Naive thymus-derived CD4-positive, alpha-beta T cell (primary cell): ENCODE data around the gene PCDHGA5. TPM values are rescaled to one million over a fixed set of nuclear protein-coding genes. Genes with fewer than 3 reads are reported as not detected.
"Not testable (repeated sequence)": the region's sequence is repeated elsewhere in the genome, so short reads cannot be mapped to it uniquely, and the experiment has no call there.

Experiments used
- ATAC-seq: fragments of 150-1000 bp; cut with Tn5 transposase; 2 replicates; pipeline ENCODE4 v1.10.0; 2021; ENCODE audit warnings: mild to moderate bottlenecking, moderate library complexity
- CTCF ChIA-PET: fragments of 350-600 bp; sonication (Branson Sonifier 250); formaldehyde crosslinking; loops from one replicate; lab custom pipeline; 2021; ENCODE audit warnings: antibody characterized with exemption; lab: Charles Lee
- POLR2A ChIA-PET: fragments of 350-600 bp; sonication (Branson Sonifier 250); formaldehyde crosslinking; loops from one replicate; lab custom pipeline; 2021; ENCODE audit warnings: antibody characterized with exemption, inconsistent platforms; lab: Charles Lee
- DNase-seq, 9 donors: peaks; one replicate each; pipeline versions ENCODE4 v3.0.0 to v3.0.0-alpha.2; 2020 to 2022; ENCODE audit warnings: mixed read lengths in 1 of 9
- H3K27ac ChIP-seq: one replicate; pipeline ENCODE4 v1.7.0; 2013; ENCODE audit warnings: mild to moderate bottlenecking, low read depth, low read length, moderate library complexity
- H3K27me3 ChIP-seq, 2 donors: one replicate each; pipeline ENCODE4 v1.7.0; 2013; ENCODE audit warnings: low read length in 2 of 2, mild to moderate bottlenecking in 2 of 2, moderate library complexity in 2 of 2; ENCODE audit not compliant: control insufficient read depth in 2 of 2, insufficient read depth in 2 of 2
- H3K36me3 ChIP-seq, 3 experiments: 1 replicate in 2 of 3; 2 replicates in 1 of 3; pipeline ENCODE4 v1.7.0; 2013; ENCODE audit warnings: low read length in 3 of 3, mild to moderate bottlenecking in 3 of 3, moderate library complexity in 1 of 3; ENCODE audit not compliant: insufficient read depth in 3 of 3, control insufficient read depth in 2 of 3
- H3K4me1 ChIP-seq, 2 donors: one replicate each; pipeline ENCODE4 v1.7.0; 2013; ENCODE audit warnings: low read length in 2 of 2, mild to moderate bottlenecking in 2 of 2, moderate library complexity in 1 of 2; ENCODE audit not compliant: control insufficient read depth in 2 of 2, insufficient read depth in 2 of 2
- H3K4me3 ChIP-seq: 2 replicates; pipeline ENCODE4 v1.7.0; 2013; ENCODE audit warnings: mild to moderate bottlenecking, low read length
- H3K9me3 ChIP-seq, 3 experiments: 1 replicate in 2 of 3; 2 replicates in 1 of 3; pipeline ENCODE4 v1.7.0; 2013; ENCODE audit warnings: low read length in 3 of 3; ENCODE audit not compliant: control insufficient read depth in 2 of 3
- H3K27ac Mint-ChIP-seq, 9 donors: one replicate each; pipeline ENCODE4 v1.8.0; 2020 to 2022; ENCODE audit warnings: mixed read lengths in 9 of 9, mild to moderate bottlenecking in 8 of 9, moderate library complexity in 5 of 9, inconsistent platforms in 2 of 9
- H3K27me3 Mint-ChIP-seq, 5 donors: one replicate each; pipeline ENCODE4 v1.8.0; 2021 to 2022; ENCODE audit warnings: mixed read lengths in 5 of 5, mild to moderate bottlenecking in 1 of 5
- H3K36me3 Mint-ChIP-seq, 5 donors: one replicate each; pipeline ENCODE4 v1.8.0; 2020 to 2022; ENCODE audit warnings: mixed read lengths in 5 of 5, mild to moderate bottlenecking in 3 of 5, inconsistent platforms in 1 of 5
- H3K4me1 Mint-ChIP-seq, 7 donors: one replicate each; pipeline ENCODE4 v1.8.0; 2020 to 2022; ENCODE audit warnings: mixed read lengths in 7 of 7, mild to moderate bottlenecking in 3 of 7, inconsistent platforms in 1 of 7
- H3K4me3 Mint-ChIP-seq, 10 donors: one replicate each; pipeline ENCODE4 v1.8.0; 2020 to 2022; ENCODE audit warnings: mild to moderate bottlenecking in 10 of 10, mixed read lengths in 10 of 10, moderate library complexity in 6 of 10, inconsistent platforms in 2 of 10
- H3K9me3 Mint-ChIP-seq, 11 donors: one replicate each; pipeline ENCODE4 v1.8.0; 2020 to 2022; ENCODE audit warnings: mixed read lengths in 11 of 11, mild to moderate bottlenecking in 4 of 11, inconsistent platforms in 1 of 11, moderate library complexity in 1 of 11
- intact Hi-C, 2 donors: fragments of 100-400 bp; cut with micrococcal nuclease; formaldehyde crosslinking; loops; one replicate each; pipeline ENCODE4 v1.15.1; 2023
- polyA plus RNA-seq, 2 donors: library from polyadenylated mRNA; unstranded; fragments of 300-500 nt; fragmentation: Illumina TruSeq; gene quantifications; one replicate each; pipeline ENCODE4 v1.2.3, GENCODE V29; 2021
- total RNA-seq, 6 experiments: library from RNA in 5 of 6; stranded (reverse) in 5 of 6; gene quantifications; 1 replicate in 5 of 6; 2 replicates in 1 of 6; pipeline ENCODE4 v1.2.3 and lab custom pipeline; 2021 to 2026

PCDHGA5 gene
- total and polyA plus RNA-seq, 7 experiments from 2014 or later, result 0.11 to 0.34 (median 0.24) TPM; not detected in 2

GRCh38 chr5:141398608-141399007 is 34.6 kb downstream of the PCDHGA5 start:
- peak overlapping the region in 3 of 10 donors; percentile 23 to 41 (median 33) for H3K4me3 Mint-ChIP-seq
- POLR2A ChIA-PET, result no interaction called here
- peak overlapping the region in 2 of 9 donors; percentile 43 to 83 for H3K27ac Mint-ChIP-seq

GRCh38 chr5:141399555-141400258 is 35.7 kb downstream of the PCDHGA5 start:
- H3K27me3 ChIP-seq, result peaks cover 2 to 18% of the 10 kb centered on the region in 2 donors
- H3K4me1 ChIP-seq, result no peaks in the 10 kb centered on the region
- no peak overlapping the region for H3K4me3 ChIP-seq
- peak overlapping the region in 5 of 10 donors; percentile 3 to 71 (median 23) for H3K4me3 Mint-ChIP-seq
- H3K36me3 ChIP-seq, result no peaks in the 10 kb centered on the region
- DNase-seq, result no peak
- ChIA-PET POLR2A (no interaction called here), CTCF (no interaction called here)
- H3K9me3 Mint-ChIP-seq, result peaks cover 4 to 82% (median 41%) of the 10 kb centered on the region in 11 donors
- H3K27me3 Mint-ChIP-seq, result peaks cover 48 to 84% (median 70%) of the 10 kb centered on the region in 5 donors
- H3K4me1 Mint-ChIP-seq, result peaks cover 0 to 6% (median 2%) of the 10 kb centered on the region in 7 donors
- peaks cover 0 to 35% (median 0%) of the 10 kb centered on the region in 3 experiments for H3K9me3 ChIP-seq
- no peak for ATAC-seq
- H3K27ac Mint-ChIP-seq, result peak overlapping the region in 4 of 9 donors; percentile 10 to 74 (median 66)
- peaks cover 4 to 29% (median 9%) of the 10 kb centered on the region in 5 donors for H3K36me3 Mint-ChIP-seq
- intact Hi-C loops, result no loop called here
- H3K27ac ChIP-seq, result no peak overlapping the region

More at GRCh38 chr5:141398608-141399007, 34.6 kb downstream of the PCDHGA5 start:
- Histone ChIP-seq H3K4me1 (no peaks in the 10 kb centered on the region), H3K27ac (no peak overlapping the region), H3K9me3 (peaks cover 0 to 45% (median 0%) of the 10 kb centered on the region in 3 experiments), H3K27me3 (peaks cover 2 to 18% of the 10 kb centered on the region in 2 donors), H3K4me3 (no peak overlapping the region), H3K36me3 (no peaks in the 10 kb centered on the region)
- CTCF ChIA-PET, result no interaction called here
- ATAC-seq (no peak), DNase-seq (no peak)
- H3K27me3 Mint-ChIP-seq, result peaks cover 50 to 83% (median 70%) of the 10 kb centered on the region in 5 donors
- intact Hi-C loops, result no loop called here
- H3K4me1 Mint-ChIP-seq, result peaks cover 0 to 6% (median 2%) of the 10 kb centered on the region in 7 donors
- H3K36me3 Mint-ChIP-seq, result peaks cover 4 to 28% (median 9%) of the 10 kb centered on the region in 5 donors
- peaks cover 4 to 82% (median 38%) of the 10 kb centered on the region in 11 donors for H3K9me3 Mint-ChIP-seq

GRCh38 chr5:141402553-141403243 is 38.7 kb downstream of the PCDHGA5 start, which contains the start of gene PCDHGA9:
PCDHGA9 (plus strand) TSS chr5:141402778; CDS start chr5:141402953, 175 bp downstream.
- no peak within 1 kb of the TSS for H3K27ac ChIP-seq
- ChIA-PET CTCF (no interaction called here), POLR2A (no interaction called here)
- H3K27me3 ChIP-seq, result peaks cover 7 to 26% of the 10 kb centered on the region in 2 donors
- ATAC-seq, result no peak
- H3K9me3 ChIP-seq, result peaks cover 0 to 34% (median 0%) of the 10 kb centered on the region in 3 experiments
- intact Hi-C loops, result no loop called here
- H3K4me3 ChIP-seq, result no peak within 1 kb of the TSS
- peaks cover 0 to 10% (median 4%) of the 10 kb centered on the region in 7 donors for H3K4me1 Mint-ChIP-seq
- H3K36me3 Mint-ChIP-seq, result peaks cover 4 to 34% (median 9%) of the 10 kb centered on the region in 5 donors
- H3K9me3 Mint-ChIP-seq, result peaks cover 5 to 82% (median 41%) of the 10 kb centered on the region in 11 donors
- H3K27me3 Mint-ChIP-seq, result peaks cover 50 to 82% (median 74%) of the 10 kb centered on the region in 5 donors
- H3K4me1 ChIP-seq, result no peaks in the 10 kb centered on the region
- peak within 1 kb of the TSS in 3 of 9 donors; percentile 8 to 49 (median 49) for H3K27ac Mint-ChIP-seq
- H3K36me3 ChIP-seq, result no peaks in the 10 kb centered on the region
- no peak for DNase-seq
- peak within 1 kb of the TSS in 9 of 10 donors; percentile 28 to 76 (median 68) for H3K4me3 Mint-ChIP-seq

GRCh38 chr5:141403387-141403786 is 39.4 kb downstream of the PCDHGA5 start:
- H3K36me3 Mint-ChIP-seq, result peaks cover 6 to 37% (median 9%) of the 10 kb centered on the region in 5 donors
- peaks cover 0 to 16% (median 5%) of the 10 kb centered on the region in 7 donors for H3K4me1 Mint-ChIP-seq
- POLR2A ChIA-PET, result no interaction called here
- peaks cover 7 to 88% (median 45%) of the 10 kb centered on the region in 11 donors for H3K9me3 Mint-ChIP-seq
- DNase-seq, result no peak
- H3K27ac Mint-ChIP-seq, result peak overlapping the region in 2 of 9 donors; percentile 49
- H3K27me3 ChIP-seq, result peaks cover 8 to 26% of the 10 kb centered on the region in 2 donors
- CTCF ChIA-PET, result no interaction called here
- H3K4me3 Mint-ChIP-seq, result peak overlapping the region in 3 of 10 donors; percentile 29 to 69 (median 56)
- no peaks in the 10 kb centered on the region for H3K4me1 ChIP-seq
- H3K27ac ChIP-seq, result no peak overlapping the region
- no peak for ATAC-seq
- peaks cover 57 to 86% (median 81%) of the 10 kb centered on the region in 5 donors for H3K27me3 Mint-ChIP-seq
- no peak overlapping the region for H3K4me3 ChIP-seq
- intact Hi-C loops, result no loop called here
- H3K9me3 ChIP-seq, result peaks cover 0 to 39% (median 0%) of the 10 kb centered on the region in 3 experiments
- H3K36me3 ChIP-seq, result no peaks in the 10 kb centered on the region

- DNase-seq, result peak in 3 of 9 donors; percentile 27 to 34 (median 34)
- Mint-ChIP-seq H3K4me3 (peak within 1 kb of the TSS in 9 of 10 donors; percentile 33 to 80 (median 66)), H3K4me1 (peaks cover 2 to 14% (median 4%) of the 10 kb centered on the region in 7 donors), H3K27me3 (peaks cover 54 to 80% (median 76%) of the 10 kb centered on the region in 5 donors), H3K9me3 (peaks cover 10 to 82% (median 47%) of the 10 kb centered on the region in 11 donors), H3K36me3 (peaks cover 7 to 32% (median 12%) of the 10 kb centered on the region in 5 donors), H3K27ac (peak within 1 kb of the TSS in 4 of 9 donors; percentile 5 to 79 (median 35))
- peak; percentile 71 for ATAC-seq
- peaks cover 0 to 33% (median 0%) of the 10 kb centered on the region in 3 experiments for H3K9me3 ChIP-seq
- H3K4me1 ChIP-seq, CTCF ChIA-PET, H3K36me3 ChIP-seq, H3K4me3 ChIP-seq, H3K27ac ChIP-seq, intact Hi-C loops: not testable (repeated sequence)
- H3K27me3 ChIP-seq, result peaks cover 10 to 20% of the 10 kb centered on the region in 2 donors
- POLR2A ChIA-PET, result interaction anchor here (0.5 kb wide), 1 partner anchor 155 kb away, joined by 5 read pairs; no protein-coding TSS in a partner anchor
These were observed 44.0 kb downstream of the PCDHGA5 start, which contains the start of gene PCDHGB6 for GRCh38 chr5:141407790-141408505. PCDHGB6 (plus strand) TSS chr5:141408021; CDS start chr5:141408203, 182 bp downstream.
